HG03457 (cell line): ENCODE measurements around the gene CDCA4.
"Not testable (repeated sequence)": the region's sequence is repeated elsewhere in the genome, so short reads cannot be mapped to it uniquely, and the experiment has no call there.

Experiments
- ATAC-seq: cut with Tn5 transposase; IDR thresholded peaks from one replicate; pipeline ENCODE4 v1.9.1; 2021; ENCODE audit warnings: moderate number of reproducible peaks; ENCODE audit not compliant: unreplicated experiment

CDCA4 gene

DNA sequence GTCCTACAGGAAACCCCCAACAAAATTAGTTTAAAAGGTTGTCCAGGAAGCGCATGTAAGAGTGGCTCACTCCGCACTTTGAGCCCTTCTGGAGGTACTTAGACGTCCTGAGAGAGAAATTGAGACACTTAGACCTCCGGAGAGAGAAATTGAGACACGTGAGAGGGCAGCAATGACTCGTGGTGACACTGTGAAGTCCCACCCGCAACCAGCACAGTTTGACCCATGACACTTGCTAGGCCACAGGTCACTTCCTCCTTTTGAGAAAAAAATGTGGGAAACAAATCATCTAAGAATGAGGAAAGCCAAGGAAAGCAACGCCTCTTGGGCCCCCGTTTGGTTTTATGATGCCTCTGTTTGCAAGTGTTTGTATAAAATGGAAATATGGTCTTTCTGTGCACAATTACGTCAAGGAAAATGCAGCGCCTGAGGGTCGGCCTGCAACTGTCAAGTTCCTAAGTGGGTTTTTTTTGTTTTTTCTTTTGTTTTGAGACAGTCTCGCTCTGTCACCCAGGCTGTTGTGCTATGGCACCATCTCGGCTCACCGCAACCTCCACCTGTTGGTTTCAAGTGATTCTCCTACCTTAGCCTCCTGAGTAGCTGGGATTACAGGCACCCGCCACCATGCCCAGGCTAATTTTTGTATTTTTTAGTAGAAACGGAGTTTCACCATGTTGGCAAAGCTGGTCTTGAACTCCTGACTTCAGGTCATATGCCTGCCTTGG is 13.6 kb upstream of the CDCA4 start:
- no peak for ATAC-seq

DNA sequence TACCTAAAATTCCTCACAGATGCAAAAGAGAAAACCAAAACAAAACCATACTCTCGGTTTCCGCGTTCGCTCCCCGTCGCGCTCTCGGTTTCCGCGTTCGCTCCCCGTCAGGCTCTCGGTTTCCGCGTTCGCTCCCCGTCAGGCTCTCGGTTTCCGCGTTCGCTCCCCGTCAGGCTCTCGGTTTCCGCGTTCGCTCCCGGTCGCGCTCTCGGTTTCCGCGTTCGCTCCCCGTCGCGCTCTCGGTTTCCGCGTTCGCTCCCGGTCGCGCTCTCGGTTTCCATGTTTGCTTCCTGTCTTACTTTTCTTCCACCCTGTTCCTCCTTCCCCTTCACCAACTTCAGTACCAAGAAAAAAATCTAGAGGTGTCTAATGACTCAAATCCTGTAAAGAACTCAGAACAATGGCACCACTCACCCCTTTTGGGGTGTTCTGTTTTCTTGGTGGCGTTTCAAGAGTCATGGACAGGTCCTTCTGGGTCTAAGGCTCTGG is 12.6 kb upstream of the CDCA4 start:
- ATAC-seq: not testable (repeated sequence)

DNA sequence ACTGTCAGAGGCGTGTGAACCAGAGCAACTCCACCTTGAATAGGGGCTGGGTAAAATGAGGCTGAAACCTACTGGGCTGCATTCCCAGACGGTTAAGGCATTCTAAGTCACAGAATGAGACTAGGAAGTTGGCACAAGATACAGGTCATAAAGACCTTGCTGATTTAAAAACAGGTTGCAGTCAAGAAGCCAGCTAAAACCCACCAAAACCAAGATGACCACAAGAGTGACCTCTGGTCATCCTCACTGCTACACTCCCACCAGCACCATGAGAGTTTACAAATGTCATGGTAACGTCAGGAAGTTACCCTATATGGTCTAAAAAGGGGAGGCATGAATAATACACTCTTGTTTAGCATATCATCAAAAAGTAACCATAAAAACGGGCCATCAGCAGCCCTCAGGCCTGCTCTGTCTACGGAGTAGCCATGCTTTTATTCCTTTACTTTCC is 11.6 kb upstream of the CDCA4 start:
- ATAC-seq: not testable (repeated sequence)

DNA sequence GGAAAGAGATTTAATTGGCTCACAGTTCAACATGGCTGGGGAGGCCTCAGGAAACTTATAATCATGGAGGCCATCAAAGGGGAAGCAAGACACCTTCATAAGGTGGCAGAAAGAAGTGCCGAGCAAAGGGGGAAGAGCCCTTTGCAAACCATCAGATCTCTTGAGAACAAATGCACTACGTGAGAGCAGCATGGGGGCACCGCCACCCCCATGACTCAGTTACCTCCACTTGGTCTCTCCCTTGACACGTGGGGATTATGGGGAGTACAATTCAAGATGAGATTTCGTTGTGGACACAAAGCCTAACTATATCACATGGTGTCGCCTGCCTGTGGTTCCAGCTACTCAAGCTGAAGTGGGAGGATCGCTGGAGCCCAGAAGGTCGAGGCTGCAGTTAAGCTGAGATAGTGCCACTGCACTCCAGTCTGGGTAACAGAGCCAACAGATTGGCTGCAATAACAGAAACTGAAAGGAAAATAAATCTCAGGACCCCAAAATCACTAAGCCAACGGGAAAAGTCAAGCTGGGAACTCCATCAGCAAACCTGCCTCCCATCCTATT is 10.0 kb upstream of the CDCA4 start:
- ATAC-seq: no peak

DNA sequence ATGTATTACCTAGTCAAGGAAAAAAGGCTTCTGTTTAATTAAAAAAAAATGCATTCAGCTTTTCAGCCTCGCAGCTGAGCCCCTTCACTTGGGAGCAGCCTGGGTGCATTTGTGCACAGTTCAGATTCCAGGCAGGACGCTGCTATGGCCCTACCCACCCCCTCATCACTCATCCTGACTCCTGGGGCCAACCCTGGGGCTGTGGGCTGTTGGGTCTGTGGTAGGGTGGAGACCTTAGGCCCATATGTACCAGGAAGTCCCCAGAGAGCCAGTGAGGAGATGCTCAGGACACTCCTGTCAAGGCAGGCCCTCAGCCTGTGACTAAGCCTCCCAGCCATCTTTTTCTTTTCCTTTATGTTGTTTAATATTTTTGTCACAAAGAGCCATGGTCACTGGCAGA is 9.3 kb upstream of the CDCA4 start:
- no peak for ATAC-seq

DNA sequence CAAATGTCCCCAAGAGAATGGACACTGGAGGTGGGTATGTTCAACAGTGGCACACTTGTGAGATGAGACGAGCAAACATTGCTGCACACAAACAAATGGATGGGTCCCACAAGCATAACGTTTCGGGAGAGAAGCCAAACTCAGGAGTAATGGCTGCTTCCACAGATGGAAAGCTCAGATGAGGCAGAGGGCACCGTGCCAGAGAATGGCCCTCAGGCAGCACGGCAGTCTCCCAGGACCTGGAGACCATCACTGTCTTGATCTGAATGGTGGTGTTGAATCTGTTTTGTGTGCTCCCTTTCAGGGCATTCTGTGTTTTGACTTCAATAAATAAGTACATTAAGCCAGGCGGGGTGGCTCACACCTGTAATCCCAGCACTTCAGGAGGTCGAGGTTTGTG is 8.5 kb upstream of the CDCA4 start:
- ATAC-seq: no peak

DNA sequence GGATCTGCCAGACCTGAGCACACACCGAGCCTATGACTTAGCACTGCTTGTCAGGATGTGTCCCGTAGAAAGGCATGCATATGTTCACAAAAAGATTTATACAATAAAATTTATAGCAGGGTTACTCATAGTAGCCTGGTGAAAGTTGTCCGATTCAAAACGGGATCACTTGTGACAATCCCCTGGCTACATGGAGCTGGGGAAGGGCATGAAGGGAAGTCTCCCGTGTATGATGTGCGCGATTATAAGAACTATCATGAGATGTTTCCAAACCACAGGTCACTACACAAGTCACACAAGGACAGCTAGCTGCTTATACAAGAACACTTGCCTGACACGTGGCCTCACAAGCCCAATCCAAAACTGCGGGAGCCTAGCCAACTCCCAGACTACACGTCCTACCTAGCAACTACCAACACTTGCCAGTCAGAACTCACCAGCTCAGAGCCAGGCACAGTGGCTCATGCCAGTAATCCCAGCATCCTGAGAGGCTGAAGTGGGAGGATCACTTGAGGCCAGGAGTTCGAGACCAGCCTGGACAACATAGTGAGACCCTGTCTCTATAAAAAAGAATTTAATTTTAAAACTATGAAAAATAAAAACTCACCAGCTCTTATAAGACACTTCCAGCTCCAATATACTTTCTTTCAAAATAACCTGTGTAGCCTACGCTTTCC is 7.5 kb upstream of the CDCA4 start:
- no peak for ATAC-seq

DNA sequence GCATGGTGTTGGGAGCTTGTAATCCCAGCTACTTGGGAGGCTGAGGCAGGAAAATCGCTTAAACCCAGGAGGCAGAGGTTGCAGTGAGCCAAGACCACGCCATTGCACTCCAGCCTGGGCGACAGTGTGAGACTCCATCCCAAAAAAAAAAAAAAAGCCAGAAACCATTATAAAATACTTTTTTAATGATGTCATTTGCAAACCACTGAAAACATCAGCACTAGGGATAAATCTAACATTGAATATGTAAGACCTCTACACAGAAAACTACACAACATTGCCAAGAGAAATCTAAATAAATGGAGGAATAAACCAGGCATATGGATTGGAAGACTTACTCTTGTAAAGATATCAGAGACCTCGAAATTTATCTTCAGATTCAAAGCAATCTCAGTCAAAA is 6.8 kb upstream of the CDCA4 start:
- not testable (repeated sequence) for ATAC-seq

DNA sequence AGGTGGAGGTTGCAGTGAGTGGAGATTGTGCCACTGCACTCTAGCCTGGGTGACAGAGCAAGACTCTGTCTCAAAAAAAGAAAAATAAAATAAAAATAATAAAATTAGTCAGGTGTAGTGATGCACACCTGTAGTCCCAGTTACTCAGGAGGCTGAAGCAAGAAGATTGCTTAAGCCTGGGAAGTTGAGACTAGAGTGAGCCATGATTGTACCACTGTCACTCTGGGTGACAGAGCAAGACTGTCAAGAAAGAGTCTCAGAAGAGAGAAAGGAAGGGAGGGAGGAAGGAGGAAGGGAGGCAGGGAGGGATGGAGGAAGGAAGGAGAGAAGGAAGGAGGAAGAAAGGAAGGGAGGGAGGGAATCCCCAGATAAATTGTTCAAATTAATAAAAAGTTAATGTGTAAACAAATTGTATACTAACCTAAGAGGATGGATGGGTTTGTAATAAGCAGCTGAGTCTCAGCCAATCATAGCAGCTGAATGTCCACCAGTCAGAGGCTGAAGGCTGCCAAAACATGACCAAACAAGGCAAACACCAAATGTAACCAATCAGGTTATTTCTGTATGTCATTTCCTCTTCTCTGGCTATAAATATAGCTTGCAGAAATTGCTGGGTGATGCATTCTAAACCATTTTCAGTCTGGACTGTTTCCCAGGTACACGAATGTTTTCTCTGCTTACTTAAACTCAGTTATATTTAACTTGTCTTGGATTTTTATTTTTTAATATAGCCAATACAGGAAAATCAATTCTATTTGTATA is 6.1 kb upstream of the CDCA4 start:
- ATAC-seq: no peak

DNA sequence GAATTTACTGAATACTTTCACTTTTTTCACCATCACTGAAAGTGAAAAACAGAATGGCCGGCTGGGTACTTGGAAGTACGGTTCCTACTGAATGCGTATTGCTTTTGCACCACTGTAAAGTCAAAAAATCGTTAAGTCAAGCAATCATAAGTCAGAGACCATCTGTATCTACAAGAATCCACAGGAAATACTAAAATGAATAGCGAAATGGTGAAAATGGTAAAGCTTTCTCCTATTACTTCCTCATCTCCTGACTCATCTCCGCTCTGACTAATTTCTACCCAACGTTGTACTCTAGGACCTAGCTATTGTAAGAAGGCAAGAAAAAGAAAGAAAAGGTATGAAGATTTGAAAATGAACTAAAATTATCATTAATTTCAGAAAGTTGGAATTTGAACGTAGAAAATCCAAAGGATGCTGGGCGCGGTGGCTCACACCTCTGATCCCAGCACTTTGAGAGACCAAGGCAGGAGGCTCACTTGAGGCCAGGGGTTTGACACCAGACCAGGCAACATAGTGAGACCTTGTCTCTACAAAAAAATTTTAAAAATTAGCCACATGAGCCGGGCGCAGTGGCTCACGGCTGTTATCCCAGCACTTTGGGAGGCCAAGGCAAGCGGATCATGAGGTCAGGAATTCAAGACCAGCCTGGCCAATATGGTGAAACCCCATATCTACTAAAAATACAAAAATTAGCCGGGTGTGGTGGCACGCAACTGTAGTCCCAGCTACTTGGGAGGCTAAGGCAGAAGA is 5.3 kb upstream of the CDCA4 start:
- no peak for ATAC-seq

DNA sequence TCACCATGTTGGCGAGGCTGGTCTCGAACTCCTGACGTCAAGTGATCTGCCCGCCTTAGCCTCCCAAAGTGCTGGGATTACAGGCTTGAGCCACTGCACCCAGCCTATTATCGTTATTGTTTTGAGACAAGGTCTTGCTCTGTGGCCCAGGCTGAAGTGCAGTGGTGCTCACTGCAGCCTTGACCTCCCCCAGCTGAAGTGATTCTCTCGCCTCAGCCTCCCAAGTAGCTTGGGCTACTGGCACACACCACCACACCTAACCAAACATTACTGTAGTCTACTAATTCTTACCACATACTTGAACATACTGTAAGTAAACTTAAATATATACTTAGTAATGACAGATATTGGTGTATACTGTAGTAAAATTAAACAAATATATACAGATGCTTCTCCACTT is 4.5 kb upstream of the CDCA4 start:
- no peak for ATAC-seq

DNA sequence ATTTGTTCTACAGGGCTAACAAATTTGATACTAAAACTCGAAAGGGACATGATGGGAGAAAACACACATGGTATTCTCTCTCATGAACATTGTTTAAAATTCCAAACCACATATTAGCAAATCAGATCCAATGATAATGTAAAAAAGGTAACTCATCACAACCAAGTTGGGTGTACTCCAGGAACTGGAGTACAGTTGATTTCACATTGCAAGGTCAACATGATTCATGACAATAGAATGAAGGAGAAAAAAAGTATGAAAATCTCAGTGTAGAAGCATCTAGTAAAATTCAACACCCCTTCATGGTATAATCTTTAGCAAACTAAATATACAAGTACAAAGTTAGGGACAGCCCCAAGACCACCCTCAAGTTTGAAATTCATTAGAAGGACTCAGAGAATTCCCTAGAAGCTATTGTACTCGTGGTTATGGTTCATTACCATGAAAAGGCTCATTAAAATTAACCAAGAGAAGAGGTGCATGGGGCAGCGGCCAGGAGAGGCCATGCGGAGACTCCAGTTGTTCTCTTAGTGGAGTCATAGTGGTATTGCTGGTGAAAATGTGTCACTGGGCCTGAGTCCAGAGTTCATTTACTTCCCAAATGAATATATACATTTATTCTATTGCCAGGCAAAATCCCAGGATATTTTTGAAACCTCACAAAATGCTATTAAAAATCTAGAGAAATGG is 3.1 kb upstream of the CDCA4 start:
- ATAC-seq: no peak

DNA sequence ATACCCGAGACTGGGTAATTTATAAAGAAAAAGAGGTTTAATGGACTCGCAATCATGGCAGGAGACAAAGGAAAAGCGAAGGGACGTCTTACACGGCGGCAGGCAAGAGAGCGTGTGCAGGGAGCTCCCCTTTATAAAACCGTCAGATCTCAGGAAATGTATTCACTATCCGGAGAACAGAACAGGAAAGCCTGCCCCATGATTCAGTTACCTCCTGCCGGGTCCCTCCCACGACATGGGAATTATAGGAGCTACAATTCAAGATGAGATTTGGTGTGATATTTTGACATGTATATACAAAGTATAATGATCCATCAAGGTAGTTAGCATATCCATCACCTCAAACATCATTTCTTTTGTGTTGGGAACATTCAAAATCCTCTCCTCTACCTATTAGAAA is 2.3 kb upstream of the CDCA4 start:
- ATAC-seq: no peak

DNA sequence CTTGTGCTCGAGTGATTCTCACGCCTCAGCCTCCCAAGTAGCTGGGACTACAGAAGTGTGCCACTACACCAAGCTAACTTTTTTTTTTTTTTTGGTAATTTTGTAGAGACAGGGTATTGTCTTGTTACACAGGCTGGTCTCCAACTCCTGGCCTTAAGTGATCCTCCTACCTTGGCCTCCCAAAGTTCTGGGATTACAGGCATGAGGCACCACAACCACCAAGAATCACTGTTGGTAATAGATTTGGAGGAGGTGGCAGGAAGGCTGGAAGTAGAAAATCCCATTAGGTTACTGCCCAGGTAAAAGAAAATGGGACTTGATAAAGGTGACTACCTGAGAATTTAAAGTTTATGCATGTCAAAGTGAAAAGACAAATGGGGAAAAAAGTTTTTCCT is 1.4 kb upstream of the CDCA4 start:
- no peak for ATAC-seq

DNA sequence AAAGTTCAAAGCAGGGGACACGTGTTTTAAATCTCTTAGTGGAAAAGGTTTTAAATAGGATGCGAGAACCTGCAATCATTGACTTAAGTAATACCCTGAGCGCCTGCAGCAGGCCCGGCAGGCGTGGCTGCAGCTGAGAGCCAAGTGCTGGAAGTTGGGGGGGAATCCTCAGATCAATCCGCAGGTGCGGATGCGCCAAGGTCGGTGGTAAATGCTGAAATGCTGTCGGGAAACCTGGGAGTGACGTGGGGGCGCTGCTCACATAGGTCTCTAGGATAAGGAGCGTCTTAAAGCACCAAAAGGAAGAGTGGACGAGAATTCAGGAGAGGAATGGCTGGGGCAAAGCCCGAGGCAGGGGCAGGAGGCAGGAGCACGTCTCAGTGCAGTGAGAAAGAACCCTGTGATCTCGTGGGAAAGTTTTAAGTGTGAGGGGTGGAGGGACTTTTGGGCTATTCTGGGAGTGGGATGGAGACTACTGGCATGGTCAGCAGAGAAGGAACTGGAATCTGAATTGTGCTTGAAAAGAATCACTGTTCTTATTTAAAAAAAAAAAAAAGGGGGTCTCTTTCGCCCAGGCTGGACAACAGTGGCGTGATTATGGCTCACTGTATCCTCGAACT is 883 bp upstream of the CDCA4 start:
- peak; percentile 1 for ATAC-seq

DNA sequence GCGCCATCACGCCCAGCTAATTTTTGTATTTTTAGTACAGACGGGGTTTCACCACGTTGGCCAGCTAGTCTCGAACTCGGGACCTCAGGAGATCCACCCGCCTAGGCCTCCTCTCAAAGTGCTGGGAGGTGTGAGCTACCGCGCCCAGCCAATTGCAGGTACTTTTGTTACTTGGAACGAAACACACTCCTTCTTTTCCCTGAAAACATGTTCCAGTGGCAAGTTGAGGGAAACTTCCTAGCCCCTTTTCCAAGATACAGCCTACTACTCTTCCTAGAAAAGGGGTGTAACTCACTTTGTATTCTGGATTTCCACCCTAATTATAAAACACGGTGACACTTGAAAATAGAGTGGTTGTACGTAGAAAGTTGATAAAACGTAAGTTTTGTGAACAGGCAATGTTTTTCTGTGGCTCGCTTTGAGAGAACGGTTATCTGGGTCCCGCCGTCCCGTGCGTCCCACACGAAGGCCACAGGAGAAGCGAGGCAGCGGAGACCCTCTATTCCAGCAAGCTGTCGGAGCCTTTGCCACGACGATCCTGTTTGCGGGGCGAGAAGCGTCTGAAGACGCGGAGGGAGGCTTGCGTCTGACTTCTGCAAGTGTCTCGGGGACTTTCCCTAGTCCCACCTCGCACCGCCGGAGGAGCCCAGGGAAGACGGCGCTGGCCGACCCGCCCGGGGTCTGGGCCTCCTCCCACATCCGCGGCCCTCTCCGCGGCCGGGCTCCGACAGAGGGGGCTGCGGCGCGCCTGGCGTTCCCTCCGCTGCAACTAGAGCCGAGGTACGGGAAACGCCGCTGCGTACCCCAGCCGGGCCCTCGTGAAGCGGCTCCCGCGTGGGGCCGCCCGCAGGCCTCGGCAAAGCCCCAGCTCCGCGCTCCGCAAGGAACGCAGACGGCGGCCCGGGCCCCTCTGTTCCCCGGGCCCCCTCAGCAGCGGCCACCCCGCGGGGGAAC is 745 bp downstream of the CDCA4 start:
- peak; percentile 7 for ATAC-seq

DNA sequence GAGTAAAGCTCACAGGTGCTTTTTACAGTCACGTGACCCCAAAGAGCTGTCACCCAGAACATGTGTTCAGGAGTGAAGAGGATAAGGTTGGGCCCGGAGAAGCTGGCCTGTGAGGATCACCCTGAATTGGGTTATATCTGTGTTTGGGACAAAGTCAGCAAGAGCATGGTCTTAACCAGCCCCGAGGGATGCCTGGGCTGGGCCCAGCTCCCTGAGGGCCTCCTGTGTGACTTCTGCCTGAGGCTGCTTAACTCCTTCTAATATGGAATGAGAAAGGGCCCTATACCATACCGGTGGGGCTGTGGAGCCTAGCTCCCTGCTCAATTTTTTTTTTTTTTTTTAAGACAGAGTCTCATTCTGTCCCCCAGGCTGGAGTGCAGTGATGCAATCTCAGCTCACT is 2.5 kb downstream of the CDCA4 start:
- ATAC-seq: no peak

DNA sequence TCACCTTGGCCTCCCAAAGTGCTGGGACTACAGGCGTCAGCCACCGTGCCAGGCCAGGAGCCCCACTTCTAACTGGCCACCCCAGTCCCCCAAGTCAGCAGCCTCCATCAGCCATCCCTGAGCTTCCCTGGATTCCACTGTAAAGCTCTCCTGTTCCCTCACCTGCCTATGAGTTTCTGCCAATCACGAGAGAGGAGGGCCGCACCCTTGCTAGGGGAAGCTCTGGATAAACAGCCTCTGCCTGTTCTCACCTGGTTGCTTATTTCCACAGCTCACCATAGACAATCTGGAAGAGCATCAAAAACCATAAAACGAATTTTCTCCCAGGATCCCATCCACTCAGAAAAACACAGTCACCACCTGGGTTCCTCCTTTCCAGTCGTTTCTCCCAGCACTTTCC is 5.0 kb downstream of the CDCA4 start:
- no peak for ATAC-seq

DNA sequence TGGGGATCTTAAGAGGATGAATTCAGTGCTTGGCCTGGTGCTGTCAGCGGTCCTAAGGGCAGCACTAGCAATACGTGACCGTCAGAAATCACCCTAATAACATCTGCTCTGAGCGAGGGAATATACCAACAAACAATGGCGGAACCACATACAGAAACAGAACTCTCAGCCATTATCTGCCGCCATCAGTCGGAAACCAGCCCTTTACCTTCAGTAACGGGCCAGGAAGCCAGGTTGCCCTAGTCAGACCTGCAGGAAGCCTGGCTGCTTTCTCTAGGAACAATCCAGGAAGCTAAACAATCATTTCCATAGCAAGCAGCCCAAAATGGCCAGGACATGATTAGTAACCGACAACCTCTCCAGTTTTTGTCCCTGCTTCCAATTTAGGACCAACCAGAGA is 5.6 kb downstream of the CDCA4 start:
- no peak for ATAC-seq
